ENCODE results near the gene INSYN1. TPM values are rescaled to one million over a fixed set of nuclear protein-coding genes. Genes with fewer than 3 reads are reported as not detected.

Gene INSYN1
- total and polyA plus RNA-seq, 2 experiments from 2014 or later = 0.18 to 14.2 TPM

DNA sequence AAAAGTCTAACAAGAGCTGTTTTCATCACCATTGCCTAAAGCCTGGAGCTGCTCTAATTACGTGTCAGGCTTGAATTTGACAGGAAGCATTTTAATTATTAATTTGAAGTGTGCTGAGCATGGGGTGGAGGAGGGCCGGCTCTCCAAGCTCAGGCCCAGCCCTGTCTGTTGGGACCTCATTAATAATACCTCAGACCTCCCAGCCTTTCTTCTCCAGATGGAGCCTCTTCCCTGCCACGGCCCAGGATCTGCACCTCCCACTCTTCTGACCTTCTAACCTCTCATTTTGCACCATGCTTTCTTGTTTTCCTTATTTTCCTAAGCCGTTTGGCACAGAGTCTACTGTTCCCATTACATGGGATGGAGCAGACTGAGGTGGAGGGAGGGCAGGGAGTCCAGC, 30.0 kb downstream of the INSYN1 start:
- Histone ChIP-seq H3K27me3 (ENCODE audit: insufficient read depth) (no peaks in the 10 kb centered on the region), H3F3A (replicated peaks; ENCODE audit: low read depth) (no peaks in the 10 kb centered on the region), H4K20me1 (replicated peaks; ENCODE audit: insufficient read depth) (no peaks in the 10 kb centered on the region), H3K4me2 (no peak overlapping the region), H3K4me3 (no peak overlapping the region), H3K4me1 (ENCODE audit: insufficient read depth) (no peaks in the 10 kb centered on the region), H3K9me2 (ENCODE audit: insufficient read depth) (no peaks in the 10 kb centered on the region), H3K79me2 (replicated peaks; ENCODE audit: insufficient read depth) (no peaks in the 10 kb centered on the region), H3K36me3 (ENCODE audit: insufficient read depth) (no peaks in the 10 kb centered on the region), H3K27ac (ENCODE audit: low read depth) (no peak overlapping the region), H2AFZ (no peak overlapping the region)
- Mint-ChIP-seq H3K9me3 (no peaks in the 10 kb centered on the region), H3K27me3 (ENCODE audit: insufficient read depth, low read depth, poor library complexity) (peaks cover 6% of the 10 kb centered on the region), H3K36me3 (ENCODE audit: low read depth) (no peaks in the 10 kb centered on the region), H3K27ac (no peak overlapping the region), H3K4me3 (no peak overlapping the region), H3K4me1 (peaks cover 11% of the 10 kb centered on the region)
- TF ChIP-seq CREB1 (CRISPR knock-in tag; IDR thresholded peaks at IDR 0.05; ENCODE audit: low read depth) = no peak
- TF ChIP-seq POLR2AphosphoS5 (IDR thresholded peaks at IDR 0.05; ENCODE audit: low read depth) = no peak
- TF ChIP-seq NANOG (IDR thresholded peaks at IDR 0.05; ENCODE audit: borderline replicate concordance) = no peak
- TF ChIP-seq ZNF331 (CRISPR knock-in tag; IDR thresholded peaks at IDR 0.05; ENCODE audit: low read depth) = no peak
- TF ChIP-seq, protein P1, sequence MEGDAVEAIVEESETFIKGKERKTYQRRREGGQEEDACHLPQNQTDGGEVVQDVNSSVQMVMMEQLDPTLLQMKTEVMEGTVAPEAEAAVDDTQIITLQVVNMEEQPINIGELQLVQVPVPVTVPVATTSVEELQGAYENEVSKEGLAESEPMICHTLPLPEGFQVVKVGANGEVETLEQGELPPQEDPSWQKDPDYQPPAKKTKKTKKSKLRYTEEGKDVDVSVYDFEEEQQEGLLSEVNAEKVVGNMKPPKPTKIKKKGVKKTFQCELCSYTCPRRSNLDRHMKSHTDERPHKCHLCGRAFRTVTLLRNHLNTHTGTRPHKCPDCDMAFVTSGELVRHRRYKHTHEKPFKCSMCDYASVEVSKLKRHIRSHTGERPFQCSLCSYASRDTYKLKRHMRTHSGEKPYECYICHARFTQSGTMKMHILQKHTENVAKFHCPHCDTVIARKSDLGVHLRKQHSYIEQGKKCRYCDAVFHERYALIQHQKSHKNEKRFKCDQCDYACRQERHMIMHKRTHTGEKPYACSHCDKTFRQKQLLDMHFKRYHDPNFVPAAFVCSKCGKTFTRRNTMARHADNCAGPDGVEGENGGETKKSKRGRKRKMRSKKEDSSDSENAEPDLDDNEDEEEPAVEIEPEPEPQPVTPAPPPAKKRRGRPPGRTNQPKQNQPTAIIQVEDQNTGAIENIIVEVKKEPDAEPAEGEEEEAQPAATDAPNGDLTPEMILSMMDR (conservative IDR thresholded peaks at IDR 0.05; ENCODE audit: low read depth in 2 of 2) = no peak
- TF ChIP-seq STAT1 (IDR thresholded peaks at IDR 0.05; ENCODE audit: unreplicated experiment) = no peak
- TF ChIP-seq EZH2phosphoT487 (IDR thresholded peaks at IDR 0.05; ENCODE audit: unreplicated experiment) = no peak
- no peak for TF ChIP-seq EZH2 (IDR thresholded peaks at IDR 0.05; ENCODE audit: low read depth, unreplicated experiment)
- TF ChIP-seq, protein P2, sequence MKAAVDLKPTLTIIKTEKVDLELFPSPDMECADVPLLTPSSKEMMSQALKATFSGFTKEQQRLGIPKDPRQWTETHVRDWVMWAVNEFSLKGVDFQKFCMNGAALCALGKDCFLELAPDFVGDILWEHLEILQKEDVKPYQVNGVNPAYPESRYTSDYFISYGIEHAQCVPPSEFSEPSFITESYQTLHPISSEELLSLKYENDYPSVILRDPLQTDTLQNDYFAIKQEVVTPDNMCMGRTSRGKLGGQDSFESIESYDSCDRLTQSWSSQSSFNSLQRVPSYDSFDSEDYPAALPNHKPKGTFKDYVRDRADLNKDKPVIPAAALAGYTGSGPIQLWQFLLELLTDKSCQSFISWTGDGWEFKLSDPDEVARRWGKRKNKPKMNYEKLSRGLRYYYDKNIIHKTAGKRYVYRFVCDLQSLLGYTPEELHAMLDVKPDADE (IDR thresholded peaks at IDR 0.05) = no peak
- TF ChIP-seq, protein P3, sequence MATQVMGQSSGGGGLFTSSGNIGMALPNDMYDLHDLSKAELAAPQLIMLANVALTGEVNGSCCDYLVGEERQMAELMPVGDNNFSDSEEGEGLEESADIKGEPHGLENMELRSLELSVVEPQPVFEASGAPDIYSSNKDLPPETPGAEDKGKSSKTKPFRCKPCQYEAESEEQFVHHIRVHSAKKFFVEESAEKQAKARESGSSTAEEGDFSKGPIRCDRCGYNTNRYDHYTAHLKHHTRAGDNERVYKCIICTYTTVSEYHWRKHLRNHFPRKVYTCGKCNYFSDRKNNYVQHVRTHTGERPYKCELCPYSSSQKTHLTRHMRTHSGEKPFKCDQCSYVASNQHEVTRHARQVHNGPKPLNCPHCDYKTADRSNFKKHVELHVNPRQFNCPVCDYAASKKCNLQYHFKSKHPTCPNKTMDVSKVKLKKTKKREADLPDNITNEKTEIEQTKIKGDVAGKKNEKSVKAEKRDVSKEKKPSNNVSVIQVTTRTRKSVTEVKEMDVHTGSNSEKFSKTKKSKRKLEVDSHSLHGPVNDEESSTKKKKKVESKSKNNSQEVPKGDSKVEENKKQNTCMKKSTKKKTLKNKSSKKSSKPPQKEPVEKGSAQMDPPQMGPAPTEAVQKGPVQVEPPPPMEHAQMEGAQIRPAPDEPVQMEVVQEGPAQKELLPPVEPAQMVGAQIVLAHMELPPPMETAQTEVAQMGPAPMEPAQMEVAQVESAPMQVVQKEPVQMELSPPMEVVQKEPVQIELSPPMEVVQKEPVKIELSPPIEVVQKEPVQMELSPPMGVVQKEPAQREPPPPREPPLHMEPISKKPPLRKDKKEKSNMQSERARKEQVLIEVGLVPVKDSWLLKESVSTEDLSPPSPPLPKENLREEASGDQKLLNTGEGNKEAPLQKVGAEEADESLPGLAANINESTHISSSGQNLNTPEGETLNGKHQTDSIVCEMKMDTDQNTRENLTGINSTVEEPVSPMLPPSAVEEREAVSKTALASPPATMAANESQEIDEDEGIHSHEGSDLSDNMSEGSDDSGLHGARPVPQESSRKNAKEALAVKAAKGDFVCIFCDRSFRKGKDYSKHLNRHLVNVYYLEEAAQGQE (IDR thresholded peaks at IDR 0.05; ENCODE audit: unreplicated experiment) = no peak
- TF ChIP-seq, protein P4, sequence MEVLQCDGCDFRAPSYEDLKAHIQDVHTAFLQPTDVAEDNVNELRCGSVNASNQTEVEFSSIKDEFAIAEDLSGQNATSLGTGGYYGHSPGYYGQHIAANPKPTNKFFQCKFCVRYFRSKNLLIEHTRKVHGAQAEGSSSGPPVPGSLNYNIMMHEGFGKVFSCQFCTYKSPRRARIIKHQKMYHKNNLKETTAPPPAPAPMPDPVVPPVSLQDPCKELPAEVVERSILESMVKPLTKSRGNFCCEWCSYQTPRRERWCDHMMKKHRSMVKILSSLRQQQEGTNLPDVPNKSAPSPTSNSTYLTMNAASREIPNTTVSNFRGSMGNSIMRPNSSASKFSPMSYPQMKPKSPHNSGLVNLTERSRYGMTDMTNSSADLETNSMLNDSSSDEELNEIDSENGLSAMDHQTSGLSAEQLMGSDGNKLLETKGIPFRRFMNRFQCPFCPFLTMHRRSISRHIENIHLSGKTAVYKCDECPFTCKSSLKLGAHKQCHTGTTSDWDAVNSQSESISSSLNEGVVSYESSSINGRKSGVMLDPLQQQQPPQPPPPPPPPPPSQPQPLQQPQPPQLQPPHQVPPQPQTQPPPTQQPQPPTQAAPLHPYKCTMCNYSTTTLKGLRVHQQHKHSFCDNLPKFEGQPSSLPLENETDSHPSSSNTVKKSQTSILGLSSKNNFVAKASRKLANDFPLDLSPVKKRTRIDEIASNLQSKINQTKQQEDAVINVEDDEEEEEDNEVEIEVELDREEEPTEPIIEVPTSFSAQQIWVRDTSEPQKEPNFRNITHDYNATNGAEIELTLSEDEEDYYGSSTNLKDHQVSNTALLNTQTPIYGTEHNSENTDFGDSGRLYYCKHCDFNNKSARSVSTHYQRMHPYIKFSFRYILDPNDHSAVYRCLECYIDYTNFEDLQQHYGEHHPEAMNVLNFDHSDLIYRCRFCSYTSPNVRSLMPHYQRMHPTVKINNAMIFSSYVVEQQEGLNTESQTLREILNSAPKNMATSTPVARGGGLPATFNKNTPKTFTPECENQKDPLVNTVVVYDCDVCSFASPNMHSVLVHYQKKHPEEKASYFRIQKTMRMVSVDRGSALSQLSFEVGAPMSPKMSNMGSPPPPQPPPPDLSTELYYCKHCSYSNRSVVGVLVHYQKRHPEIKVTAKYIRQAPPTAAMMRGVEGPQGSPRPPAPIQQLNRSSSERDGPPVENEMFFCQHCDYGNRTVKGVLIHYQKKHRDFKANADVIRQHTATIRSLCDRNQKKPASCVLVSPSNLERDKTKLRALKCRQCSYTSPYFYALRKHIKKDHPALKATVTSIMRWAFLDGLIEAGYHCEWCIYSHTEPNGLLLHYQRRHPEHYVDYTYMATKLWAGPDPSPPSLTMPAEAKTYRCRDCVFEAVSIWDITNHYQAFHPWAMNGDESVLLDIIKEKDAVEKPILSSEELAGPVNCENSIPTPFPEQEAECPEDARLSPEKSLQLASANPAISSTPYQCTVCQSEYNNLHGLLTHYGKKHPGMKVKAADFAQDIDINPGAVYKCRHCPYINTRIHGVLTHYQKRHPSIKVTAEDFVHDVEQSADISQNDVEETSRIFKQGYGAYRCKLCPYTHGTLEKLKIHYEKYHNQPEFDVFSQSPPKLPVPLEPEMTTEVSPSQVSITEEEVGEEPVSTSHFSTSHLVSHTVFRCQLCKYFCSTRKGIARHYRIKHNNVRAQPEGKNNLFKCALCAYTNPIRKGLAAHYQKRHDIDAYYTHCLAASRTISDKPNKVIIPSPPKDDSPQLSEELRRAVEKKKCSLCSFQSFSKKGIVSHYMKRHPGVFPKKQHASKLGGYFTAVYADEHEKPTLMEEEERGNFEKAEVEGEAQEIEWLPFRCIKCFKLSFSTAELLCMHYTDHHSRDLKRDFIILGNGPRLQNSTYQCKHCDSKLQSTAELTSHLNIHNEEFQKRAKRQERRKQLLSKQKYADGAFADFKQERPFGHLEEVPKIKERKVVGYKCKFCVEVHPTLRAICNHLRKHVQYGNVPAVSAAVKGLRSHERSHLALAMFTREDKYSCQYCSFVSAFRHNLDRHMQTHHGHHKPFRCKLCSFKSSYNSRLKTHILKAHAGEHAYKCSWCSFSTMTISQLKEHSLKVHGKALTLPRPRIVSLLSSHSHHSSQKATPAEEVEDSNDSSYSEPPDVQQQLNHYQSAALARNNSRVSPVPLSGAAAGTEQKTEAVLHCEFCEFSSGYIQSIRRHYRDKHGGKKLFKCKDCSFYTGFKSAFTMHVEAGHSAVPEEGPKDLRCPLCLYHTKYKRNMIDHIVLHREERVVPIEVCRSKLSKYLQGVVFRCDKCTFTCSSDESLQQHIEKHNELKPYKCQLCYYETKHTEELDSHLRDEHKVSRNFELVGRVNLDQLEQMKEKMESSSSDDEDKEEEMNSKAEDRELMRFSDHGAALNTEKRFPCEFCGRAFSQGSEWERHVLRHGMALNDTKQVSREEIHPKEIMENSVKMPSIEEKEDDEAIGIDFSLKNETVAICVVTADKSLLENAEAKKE (CRISPR knock-in tag; IDR thresholded peaks at IDR 0.05) = no peak
- TF ChIP-seq ZNF114 (CRISPR knock-in tag; IDR thresholded peaks at IDR 0.05) = no peak
- TF ChIP-seq JUNB (IDR thresholded peaks at IDR 0.05; ENCODE audit: unreplicated experiment) = no peak
- DNase-seq (ENCODE audit: low spot score) (no peak), ATAC-seq (no peak)
